Breast epithelium (tissue), 3 donors: Measurements from ENCODE around the gene OR2T11.

ENCODE experiments used
- POLR2AphosphoS5 ChIP-seq, 3 donors: sonication (generic); formaldehyde crosslinking; IDR thresholded peaks; one replicate each; pipeline ENCODE4 v1.6.1; 2017; ENCODE audit warnings: antibody characterized with exemption in 3 of 3
- TF ChIP-seq, protein P1 (sequence below), 3 donors: fragments of 450-650 bp; IDR thresholded peaks; one replicate each; pipeline ENCODE4 v1.5.1; 2016 to 2017; ENCODE audit warnings: antibody characterized with exemption in 3 of 3, mild to moderate bottlenecking in 3 of 3, moderate library complexity in 3 of 3

- TF ChIP-seq, protein P1, sequence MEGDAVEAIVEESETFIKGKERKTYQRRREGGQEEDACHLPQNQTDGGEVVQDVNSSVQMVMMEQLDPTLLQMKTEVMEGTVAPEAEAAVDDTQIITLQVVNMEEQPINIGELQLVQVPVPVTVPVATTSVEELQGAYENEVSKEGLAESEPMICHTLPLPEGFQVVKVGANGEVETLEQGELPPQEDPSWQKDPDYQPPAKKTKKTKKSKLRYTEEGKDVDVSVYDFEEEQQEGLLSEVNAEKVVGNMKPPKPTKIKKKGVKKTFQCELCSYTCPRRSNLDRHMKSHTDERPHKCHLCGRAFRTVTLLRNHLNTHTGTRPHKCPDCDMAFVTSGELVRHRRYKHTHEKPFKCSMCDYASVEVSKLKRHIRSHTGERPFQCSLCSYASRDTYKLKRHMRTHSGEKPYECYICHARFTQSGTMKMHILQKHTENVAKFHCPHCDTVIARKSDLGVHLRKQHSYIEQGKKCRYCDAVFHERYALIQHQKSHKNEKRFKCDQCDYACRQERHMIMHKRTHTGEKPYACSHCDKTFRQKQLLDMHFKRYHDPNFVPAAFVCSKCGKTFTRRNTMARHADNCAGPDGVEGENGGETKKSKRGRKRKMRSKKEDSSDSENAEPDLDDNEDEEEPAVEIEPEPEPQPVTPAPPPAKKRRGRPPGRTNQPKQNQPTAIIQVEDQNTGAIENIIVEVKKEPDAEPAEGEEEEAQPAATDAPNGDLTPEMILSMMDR (IDR thresholded peaks at IDR 0.05) = no peak
- no peak for TF ChIP-seq POLR2AphosphoS5 (IDR thresholded peaks at IDR 0.05)
Measured at GRCh38 chr1:248611883-248612414, 22.9 kb downstream of the OR2T11 start.
